ENCODE data around the gene CPT1C. TPM values are rescaled to one million over a fixed set of nuclear protein-coding genes. Genes with fewer than 3 reads are reported as not detected.

Gene CPT1C
- total and polyA plus RNA-seq, 2 donors (not counting 1 experiment from before 2014, with no cell fraction given): 0.30 to 1.7 TPM

GRCh38 chr19:49677901-49678674 is 12.8 kb upstream of the CPT1C start:
- peaks cover 58% of the 10 kb centered on the region for H3K4me1 Mint-ChIP-seq
- no peaks in the 10 kb centered on the region for H3K27me3 Mint-ChIP-seq
- Histone ChIP-seq H4K20me1 (ENCODE audit: control insufficient read depth, insufficient read depth, low read length, poor library complexity, severe bottlenecking) (peaks cover 55% of the 10 kb centered on the region), H3K4me1 (ENCODE audit: control insufficient read depth in 2 of 2, insufficient read depth in 2 of 2, low read length in 2 of 2) (peaks cover 36 to 66% of the 10 kb centered on the region in 2 donors), H3K9ac (ENCODE audit: low read length) (peak overlapping the region; percentile 92), H3K27me3 (replicated peaks in 1 of 4; ENCODE audit: control extremely low read depth in 1 of 4, control insufficient read depth in 3 of 4, insufficient read depth in 4 of 4, low read length in 3 of 4) (no peaks in the 10 kb centered on the region), H2AFZ (ENCODE audit: insufficient read depth, low read depth, low read length, poor library complexity, severe bottlenecking) (peak overlapping the region; percentile 81), H3K4me2 (replicated peaks; ENCODE audit: low read depth, low read length, poor library complexity, severe bottlenecking) (peak overlapping the region; percentile 87), H3K27ac (ENCODE audit: low read length in 2 of 2) (peak overlapping the region; percentile 93 to 98), H3K79me2 (ENCODE audit: control insufficient read depth, insufficient read depth, low read length) (peaks cover 52% of the 10 kb centered on the region), H3K4me3 (ENCODE audit: control extremely low read depth in 1 of 5, extremely low read depth in 1 of 5, insufficient read depth in 1 of 5, low read depth in 2 of 5, low read length in 4 of 5) (peak overlapping the region; percentile 28 to 98 (median 97)), H3K36me3 (replicated peaks in 1 of 2; ENCODE audit: control extremely low read depth in 1 of 2, control insufficient read depth in 1 of 2, extremely low read depth in 1 of 2, insufficient read depth in 2 of 2, low read length in 1 of 2) (peaks cover 0 to 24% of the 10 kb centered on the region in 2 experiments), H3K9me3 (ENCODE audit: control extremely low read depth in 1 of 3, control insufficient read depth in 2 of 3, insufficient read depth in 1 of 3, low read length in 2 of 3) (peaks cover 0 to 5% (median 0%) of the 10 kb centered on the region in 3 donors)
- H3K4me3 Mint-ChIP-seq: peak overlapping the region; percentile 85
- no peak for ATAC-seq (ENCODE audit: low read depth)
- ChIA-PET CTCF (interaction anchor here (0.6 to 6.5 kb wide), 20 partner anchors 10 to 1086 kb away, joined by 3 to 50 read pairs (median 4); partner anchors contain the start of genes ADM5, BCL2L12, FLT3LG and IRF3), POLR2A (interaction anchor here (0.6 to 6.7 kb wide), 6 partner anchors 13 to 198 kb away, joined by 3 to 53 read pairs (median 8); partner anchors contain the start of genes RRAS and SCAF1)
- peak overlapping the region; percentile 92 for H3K27ac Mint-ChIP-seq
- 3% methylated on average over 14 of the region's 21 CpGs for WGBS (ENCODE audit: insufficient coverage)
- intact Hi-C loops (cut with micrococcal nuclease): loop anchor here (1.0 to 10.0 kb wide), 6 partner anchors 38 to 563 kb away; partner anchors contain the start of genes C19orf73, FLT3LG, FUZ and LIN7B
- TF ChIP-seq EZH2 (IDR thresholded peaks at IDR 0.05; ENCODE audit: borderline replicate concordance, insufficient read depth, low read depth, low read length, poor library complexity, severe bottlenecking) (no peak), CTCF (IDR thresholded peaks at IDR 0.05) (peak; percentile 76)
- H3K9me3 Mint-ChIP-seq (ENCODE audit: insufficient read depth): no peaks in the 10 kb centered on the region
- peak; percentile 87 for DNase-seq
